B cell (primary cell): ENCODE measurements around the gene THBS2. TPM values are rescaled to one million over a fixed set of nuclear protein-coding genes. Genes with fewer than 3 reads are reported as not detected.

Experiments used
- ATAC-seq: fragments of 200-7000 bp; cut with Tn5 transposase; one replicate; pipeline ENCODE4 v1.10.0; 2021; ENCODE audit warnings: low read depth, mild to moderate bottlenecking, moderate number of reproducible peaks, moderate library complexity
- CTCF ChIA-PET: fragments of 350-600 bp; sonication (Branson Sonifier 250); formaldehyde crosslinking; loops from one replicate; lab custom pipeline; 2021; ENCODE audit warnings: antibody characterized with exemption, inconsistent platforms; lab: Charles Lee
- POLR2A ChIA-PET: fragments of 350-600 bp; sonication (Branson Sonifier 250); formaldehyde crosslinking; loops from one replicate; lab custom pipeline; 2021; ENCODE audit warnings: antibody characterized with exemption; lab: Charles Lee
- DNase-seq: peaks from one replicate; pipeline ENCODE4 v3.0.0; 2013
- H2AFZ ChIP-seq: 2 replicates; pipeline ENCODE4 v1.6.1; 2012; ENCODE audit warnings: mild to moderate bottlenecking, low read depth, low read length; ENCODE audit not compliant: insufficient read depth, poor library complexity, severe bottlenecking
- H3K27ac ChIP-seq, 2 donors: 1 replicate in 1 of 2; 2 replicates in 1 of 2; pipeline ENCODE4 v1.5.1; 2012 to 2013; ENCODE audit warnings: low read length in 2 of 2, mild to moderate bottlenecking in 2 of 2, moderate library complexity in 1 of 2
- H3K27me3 ChIP-seq, 4 experiments: fragments of 200-600 bp in 1 of 4; sonication (generic) in 1 of 4; replicated peaks in 1 of 4; 1 replicate in 2 of 4; 2 replicates in 2 of 4; pipeline versions ENCODE4 v1.6.1 to v1.7.0; 2013 to 2016; ENCODE audit warnings: low read length in 3 of 4, mild to moderate bottlenecking in 2 of 4, mixed read lengths in 1 of 4, moderate library complexity in 1 of 4; ENCODE audit not compliant: insufficient read depth in 4 of 4, control insufficient read depth in 3 of 4; ENCODE audit errors: control extremely low read depth in 1 of 4
- H3K36me3 ChIP-seq, 2 experiments: replicated peaks in 1 of 2; 1 replicate in 1 of 2; 2 replicates in 1 of 2; pipeline versions ENCODE4 v1.6.1 to v1.7.1; 2013; ENCODE audit warnings: low read length in 1 of 2; ENCODE audit not compliant: insufficient read depth in 2 of 2, control insufficient read depth in 1 of 2; ENCODE audit errors: control extremely low read depth in 1 of 2, extremely low read depth in 1 of 2
- H3K4me1 ChIP-seq, 2 donors: fragments of 200-600 bp in 1 of 2; sonication (generic) in 1 of 2; 1 replicate in 1 of 2; 2 replicates in 1 of 2; pipeline versions ENCODE4 v1.5.1 to v1.6.1; 2013 to 2017; ENCODE audit warnings: low read length in 2 of 2; ENCODE audit not compliant: control insufficient read depth in 2 of 2, insufficient read depth in 2 of 2
- H3K4me2 ChIP-seq: replicated peaks from 2 replicates; pipeline ENCODE3; 2012; ENCODE audit warnings: mild to moderate bottlenecking, low read depth, low read length; ENCODE audit not compliant: poor library complexity, severe bottlenecking
- H3K4me3 ChIP-seq, 5 experiments: fragments of 200-600 bp in 1 of 5; sonication (generic) in 1 of 5; 1 replicate in 3 of 5; 2 replicates in 2 of 5; pipeline versions ENCODE4 v1.5.1 to v1.7.0; 2011 to 2016; ENCODE audit warnings: low read length in 4 of 5, mild to moderate bottlenecking in 4 of 5, low read depth in 2 of 5, control low read depth in 1 of 5, moderate library complexity in 1 of 5; ENCODE audit not compliant: insufficient read depth in 1 of 5; ENCODE audit errors: control extremely low read depth in 1 of 5, extremely low read depth in 1 of 5
- H3K79me2 ChIP-seq: fragments of 200-600 bp; sonication (generic); one replicate; pipeline ENCODE4 v1.6.0; 2016; ENCODE audit warnings: low read length; ENCODE audit not compliant: control insufficient read depth, insufficient read depth
- H3K9ac ChIP-seq: fragments of 200-600 bp; sonication (generic); 2 replicates; pipeline ENCODE4 v1.6.1; 2017; ENCODE audit warnings: mild to moderate bottlenecking, low read length, moderate library complexity
- H3K9me3 ChIP-seq, 3 donors: one replicate each; pipeline versions ENCODE4 v1.6.1 to v1.7.1; 2013; ENCODE audit warnings: low read length in 2 of 3; ENCODE audit not compliant: control insufficient read depth in 2 of 3, insufficient read depth in 1 of 3; ENCODE audit errors: control extremely low read depth in 1 of 3
- H4K20me1 ChIP-seq: 2 replicates; pipeline ENCODE4 v1.6.0; 2012; ENCODE audit warnings: mild to moderate bottlenecking, low read length; ENCODE audit not compliant: insufficient read depth, control insufficient read depth, poor library complexity, severe bottlenecking
- H3K27ac Mint-ChIP-seq: one replicate; pipeline ENCODE4 v1.8.0; 2021; ENCODE audit warnings: mixed read lengths
- H3K27me3 Mint-ChIP-seq: one replicate; pipeline ENCODE4 v1.8.0; 2021; ENCODE audit warnings: mixed read lengths
- H3K4me1 Mint-ChIP-seq: one replicate; pipeline ENCODE4 v1.8.0; 2021; ENCODE audit warnings: mixed read lengths
- H3K4me3 Mint-ChIP-seq: one replicate; pipeline ENCODE4 v1.8.0; 2021; ENCODE audit warnings: mixed read lengths
- H3K9me3 Mint-ChIP-seq: one replicate; pipeline ENCODE4 v1.8.0; 2022; ENCODE audit warnings: mixed read lengths; ENCODE audit not compliant: insufficient read depth
- EZH2 ChIP-seq: IDR thresholded peaks from 2 replicates; pipeline ENCODE4 v1.6.1; 2012; ENCODE audit warnings: borderline replicate concordance, low read depth, mild to moderate bottlenecking, moderate library complexity, low read length; ENCODE audit not compliant: insufficient read depth, poor library complexity, severe bottlenecking
- WGBS: methylation state at CpG from one replicate; pipeline ENCODE4 v1.1.5; 2013; ENCODE audit warnings: missing lambda C conversion rate; ENCODE audit not compliant: insufficient coverage; 5-methylcytosine and 5-hydroxymethylcytosine counted together
- intact Hi-C: fragments of 100-400 bp; cut with micrococcal nuclease; formaldehyde crosslinking; loops from one replicate; pipeline ENCODE4 v1.10.0; 2022
- polyA plus RNA-seq: library from polyadenylated mRNA; depleted of rRNA; stranded (reverse); fragments of >200 nt; gene quantifications from 2 replicates; pipeline ENCODE4 v1.2.3, GENCODE V29; 2012
- total RNA-seq, 2 donors: library from RNA; stranded (reverse); fragments of 120-200 nt in 1 of 2; gene quantifications; 1 replicate in 1 of 2; 2 replicates in 1 of 2; pipeline versions ENCODE4 v1.2.3 to v1.2.4, GENCODE V29; 2013 to 2022
- TF ChIP-seq, protein P1 (sequence below): fragments of 200-600 bp; IDR thresholded peaks from one replicate; pipeline ENCODE4 v1.8.0; 2022; ENCODE audit warnings: antibody characterized with exemption, mild to moderate bottlenecking

The THBS2 gene
- total and polyA plus RNA-seq, 2 donors (not counting 1 experiment from before 2014, with no cell fraction given), result not detected

DNA sequence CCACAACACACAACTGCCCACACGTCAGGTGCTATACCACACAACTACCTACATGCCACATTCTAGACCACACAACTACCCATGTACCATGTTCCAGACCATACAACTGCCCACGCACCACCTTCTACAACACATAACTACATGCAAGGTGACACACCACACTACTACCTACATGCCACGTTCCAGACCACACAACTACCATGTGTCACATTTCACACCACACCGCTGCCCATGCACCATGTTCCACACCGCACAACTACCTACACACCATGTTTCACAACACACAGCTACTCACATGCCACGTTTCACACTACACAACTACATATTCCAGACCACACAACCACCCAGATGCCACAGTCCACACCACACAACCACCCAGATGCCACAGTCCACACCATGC is 19.8 kb downstream of the THBS2 start:
- Histone ChIP-seq H3K36me3 (no peaks in the 10 kb centered on the region), H3K4me1 (no peaks in the 10 kb centered on the region), H4K20me1 (no peaks in the 10 kb centered on the region), H2AFZ (no peak overlapping the region), H3K9me3 (peaks cover 0 to 43% (median 0%) of the 10 kb centered on the region in 3 donors), H3K4me3 (no peak overlapping the region), H3K9ac (no peak overlapping the region), H3K27ac (no peak overlapping the region), H3K27me3 (no peaks in the 10 kb centered on the region), H3K4me2 (no peak overlapping the region), H3K79me2 (no peaks in the 10 kb centered on the region)
- 84% methylated on average over 6 of the region's 6 CpGs for WGBS
- no peak overlapping the region for H3K27ac Mint-ChIP-seq
- no peak overlapping the region for H3K4me3 Mint-ChIP-seq
- POLR2A ChIA-PET, result no interaction called here
- TF ChIP-seq, protein P1, sequence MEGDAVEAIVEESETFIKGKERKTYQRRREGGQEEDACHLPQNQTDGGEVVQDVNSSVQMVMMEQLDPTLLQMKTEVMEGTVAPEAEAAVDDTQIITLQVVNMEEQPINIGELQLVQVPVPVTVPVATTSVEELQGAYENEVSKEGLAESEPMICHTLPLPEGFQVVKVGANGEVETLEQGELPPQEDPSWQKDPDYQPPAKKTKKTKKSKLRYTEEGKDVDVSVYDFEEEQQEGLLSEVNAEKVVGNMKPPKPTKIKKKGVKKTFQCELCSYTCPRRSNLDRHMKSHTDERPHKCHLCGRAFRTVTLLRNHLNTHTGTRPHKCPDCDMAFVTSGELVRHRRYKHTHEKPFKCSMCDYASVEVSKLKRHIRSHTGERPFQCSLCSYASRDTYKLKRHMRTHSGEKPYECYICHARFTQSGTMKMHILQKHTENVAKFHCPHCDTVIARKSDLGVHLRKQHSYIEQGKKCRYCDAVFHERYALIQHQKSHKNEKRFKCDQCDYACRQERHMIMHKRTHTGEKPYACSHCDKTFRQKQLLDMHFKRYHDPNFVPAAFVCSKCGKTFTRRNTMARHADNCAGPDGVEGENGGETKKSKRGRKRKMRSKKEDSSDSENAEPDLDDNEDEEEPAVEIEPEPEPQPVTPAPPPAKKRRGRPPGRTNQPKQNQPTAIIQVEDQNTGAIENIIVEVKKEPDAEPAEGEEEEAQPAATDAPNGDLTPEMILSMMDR, result no peak
- no peak for TF ChIP-seq EZH2
- ATAC-seq (no peak), DNase-seq (no peak)
- intact Hi-C loops, result no loop called here
- H3K4me1 Mint-ChIP-seq, result no peaks in the 10 kb centered on the region
- CTCF ChIA-PET, result no interaction called here
- H3K9me3 Mint-ChIP-seq, result peaks cover 14% of the 10 kb centered on the region
- no peaks in the 10 kb centered on the region for H3K27me3 Mint-ChIP-seq

DNA sequence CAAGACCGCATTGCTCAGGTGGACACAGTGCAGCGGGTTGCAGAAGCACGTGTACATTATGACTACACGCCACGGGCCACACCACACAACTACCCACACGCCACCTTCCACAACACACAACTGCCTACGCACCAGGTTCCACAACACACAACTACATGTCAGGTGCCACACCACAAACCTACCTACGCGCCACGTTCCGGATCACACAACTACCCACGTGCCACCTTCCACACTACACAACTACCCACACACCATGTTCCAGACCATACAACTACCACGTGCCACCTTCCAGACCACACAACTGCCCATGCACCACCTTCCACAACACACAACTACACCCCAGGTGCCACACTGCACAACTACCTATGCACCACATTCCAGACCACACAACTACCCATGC is 20.5 kb downstream of the THBS2 start:
- Mint-ChIP-seq H3K9me3 (peaks cover 14% of the 10 kb centered on the region), H3K27me3 (no peaks in the 10 kb centered on the region), H3K4me3 (no peak overlapping the region), H3K4me1 (no peaks in the 10 kb centered on the region), H3K27ac (no peak overlapping the region)
- no peak for TF ChIP-seq EZH2
- Histone ChIP-seq H3K4me1 (no peaks in the 10 kb centered on the region), H3K4me2 (no peak overlapping the region), H3K9me3 (peaks cover 0 to 47% (median 0%) of the 10 kb centered on the region in 3 donors), H4K20me1 (no peaks in the 10 kb centered on the region), H3K79me2 (no peaks in the 10 kb centered on the region), H3K4me3 (no peak overlapping the region), H3K36me3 (no peaks in the 10 kb centered on the region), H3K27ac (no peak overlapping the region), H3K9ac (no peak overlapping the region), H2AFZ (no peak overlapping the region), H3K27me3 (no peaks in the 10 kb centered on the region)
- CTCF ChIA-PET, result no interaction called here
- POLR2A ChIA-PET, result no interaction called here
- intact Hi-C loops, result no loop called here
- no peak for DNase-seq
- 94% methylated on average over 13 of the region's 13 CpGs for WGBS
- ATAC-seq, result no peak
